Caco-2 (cell line): Measurements from ENCODE around the gene SNAPC4. TPM values are rescaled to one million over a fixed set of nuclear protein-coding genes. Genes with fewer than 3 reads are reported as not detected.

Source experiments
- BruUV-seq: library from RNA; stranded (reverse); fragments of 400-500 nt; replicated peaks from 2 replicates; lab custom pipeline; 2021; lab: Mats Ljungman, UMichigan
- CTCF ChIA-PET: fragments of 300-600 bp; sonication (Branson Sonifier 250); formaldehyde crosslinking; loops from one replicate; lab custom pipeline; 2022; ENCODE audit warnings: antibody characterized with exemption; lab: Charles Lee
- POLR2A ChIA-PET: fragments of 300-600 bp; sonication (Branson Sonifier 250); formaldehyde crosslinking; loops from one replicate; lab custom pipeline; 2022; ENCODE audit warnings: antibody characterized with exemption; lab: Charles Lee
- DNase-seq, 2 experiments: peaks; one replicate each; pipeline versions ENCODE4 v3.0.0 to v3.0.0-alpha.2; 2020 to 2022
- H3K27me3 ChIP-seq: replicated peaks from 2 replicates; pipeline ENCODE4 v1.6.0; 2011; ENCODE audit warnings: low read length; ENCODE audit not compliant: control insufficient read depth, insufficient read depth
- H3K36me3 ChIP-seq: 2 replicates; pipeline ENCODE4 v1.5.1; 2011; ENCODE audit warnings: low read length; ENCODE audit not compliant: control insufficient read depth, insufficient read depth
- H3K4me1 ChIP-seq: fragments of 250-450 bp; sonication (Bioruptor Pico); 2 replicates; pipeline ENCODE4 v1.5.1; 2020; ENCODE audit warnings: mild to moderate bottlenecking
- H3K4me3 ChIP-seq: 2 replicates; pipeline ENCODE4 v1.5.1; 2011; ENCODE audit warnings: low read depth, mild to moderate bottlenecking, control low read depth, low read length
- H3K9me3 ChIP-seq: fragments of 250-450 bp; sonication (Bioruptor Pico); 2 replicates; pipeline ENCODE4 v1.5.1; 2020; ENCODE audit warnings: mild to moderate bottlenecking, moderate library complexity
- H3K27ac Mint-ChIP-seq: one replicate; pipeline ENCODE4 v1.8.0; 2022; ENCODE audit warnings: mixed read lengths; ENCODE audit not compliant: unreplicated experiment
- H3K27me3 Mint-ChIP-seq: one replicate; pipeline ENCODE4 v1.8.0; 2022; ENCODE audit warnings: mixed read lengths; ENCODE audit not compliant: insufficient read depth, unreplicated experiment
- H3K36me3 Mint-ChIP-seq: one replicate; pipeline ENCODE4 v1.8.0; 2022; ENCODE audit warnings: mild to moderate bottlenecking, mixed read lengths; ENCODE audit not compliant: insufficient read depth, unreplicated experiment
- H3K4me1 Mint-ChIP-seq: one replicate; pipeline ENCODE4 v1.8.0; 2022; ENCODE audit warnings: low read depth, mixed read lengths; ENCODE audit not compliant: unreplicated experiment
- H3K4me3 Mint-ChIP-seq: one replicate; pipeline ENCODE4 v1.8.0; 2022; ENCODE audit warnings: mild to moderate bottlenecking, moderate library complexity, mixed read lengths; ENCODE audit not compliant: unreplicated experiment
- H3K9me3 Mint-ChIP-seq: one replicate; pipeline ENCODE4 v1.8.0; 2022; ENCODE audit warnings: mixed read lengths; ENCODE audit not compliant: unreplicated experiment
- intact Hi-C: fragments of 100-400 bp; cut with micrococcal nuclease; formaldehyde crosslinking; loops from one replicate; pipeline ENCODE4 v1.10.0; 2022; ENCODE audit not compliant: unreplicated experiment
- total RNA-seq: library from RNA; stranded (reverse); gene quantifications from 2 replicates; pipeline ENCODE4 v1.2.3, GENCODE V29; 2022
- TF ChIP-seq, protein P1 (sequence below), 2 experiments: fragments of 200-600 bp in 1 of 2; IDR thresholded peaks; 1 replicate in 1 of 2; 2 replicates in 1 of 2; pipeline versions ENCODE4 v1.5.1 to v1.8.0; 2011 to 2022; ENCODE audit warnings: antibody characterized with exemption in 1 of 2, control low read depth in 1 of 2, inconsistent platforms in 1 of 2, low read depth in 1 of 2, low read length in 1 of 2, mild to moderate bottlenecking in 1 of 2, moderate library complexity in 1 of 2; ENCODE audit not compliant: insufficient read depth in 1 of 2, severe bottlenecking in 1 of 2, unreplicated experiment in 1 of 2

SNAPC4 gene
- total RNA-seq, 1 experiment from 2014 or later = 15.3 TPM

GRCh38 chr9:136351252-136351800 is 48.6 kb downstream of the SNAPC4 start:
- TF ChIP-seq, protein P1, sequence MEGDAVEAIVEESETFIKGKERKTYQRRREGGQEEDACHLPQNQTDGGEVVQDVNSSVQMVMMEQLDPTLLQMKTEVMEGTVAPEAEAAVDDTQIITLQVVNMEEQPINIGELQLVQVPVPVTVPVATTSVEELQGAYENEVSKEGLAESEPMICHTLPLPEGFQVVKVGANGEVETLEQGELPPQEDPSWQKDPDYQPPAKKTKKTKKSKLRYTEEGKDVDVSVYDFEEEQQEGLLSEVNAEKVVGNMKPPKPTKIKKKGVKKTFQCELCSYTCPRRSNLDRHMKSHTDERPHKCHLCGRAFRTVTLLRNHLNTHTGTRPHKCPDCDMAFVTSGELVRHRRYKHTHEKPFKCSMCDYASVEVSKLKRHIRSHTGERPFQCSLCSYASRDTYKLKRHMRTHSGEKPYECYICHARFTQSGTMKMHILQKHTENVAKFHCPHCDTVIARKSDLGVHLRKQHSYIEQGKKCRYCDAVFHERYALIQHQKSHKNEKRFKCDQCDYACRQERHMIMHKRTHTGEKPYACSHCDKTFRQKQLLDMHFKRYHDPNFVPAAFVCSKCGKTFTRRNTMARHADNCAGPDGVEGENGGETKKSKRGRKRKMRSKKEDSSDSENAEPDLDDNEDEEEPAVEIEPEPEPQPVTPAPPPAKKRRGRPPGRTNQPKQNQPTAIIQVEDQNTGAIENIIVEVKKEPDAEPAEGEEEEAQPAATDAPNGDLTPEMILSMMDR (IDR thresholded peaks at IDR 0.05; ENCODE audit: insufficient read depth in 1 of 2, low read depth in 1 of 2, low read length in 1 of 2, severe bottlenecking in 1 of 2, unreplicated experiment in 1 of 2) = no peak
- Mint-ChIP-seq H3K4me1 (no peaks in the 10 kb centered on the region), H3K4me3 (no peak overlapping the region), H3K9me3 (no peaks in the 10 kb centered on the region), H3K27ac (no peak overlapping the region), H3K27me3 (no peaks in the 10 kb centered on the region), H3K36me3 (peaks cover 51% of the 10 kb centered on the region)
- ChIA-PET POLR2A (no interaction called here), CTCF (no interaction called here)
- DNase-seq = no peak
- intact Hi-C loops = no loop called here
- Histone ChIP-seq H3K36me3 (no peaks in the 10 kb centered on the region), H3K9me3 (no peaks in the 10 kb centered on the region), H3K27me3 (no peaks in the 10 kb centered on the region), H3K4me3 (no peak overlapping the region), H3K4me1 (peaks cover 18% of the 10 kb centered on the region)
- no TSS peak for BruUV-seq

Other genes with a start within 250 kb of the SNAPC4 start
- 1.1 and 1.2 TPM in 2 replicates for gene LHX3, start 195.0 kb downstream of the SNAPC4 start, total RNA-seq
- 26.9 and 29.6 TPM in 2 replicates for gene QSOX2, start 154.4 kb downstream of the SNAPC4 start, total RNA-seq
- 0.09 and 0.11 TPM in 2 replicates for gene CCDC187, start 96.1 kb downstream of the SNAPC4 start, total RNA-seq
- gene GPSM1, start 72.6 kb downstream of the SNAPC4 start, total RNA-seq = 25.7 and 26.5 TPM in 2 replicates
- gene DNLZ, start 36.4 kb downstream of the SNAPC4 start, total RNA-seq = 27.1 and 29.1 TPM in 2 replicates
- 1.7 and 2.6 TPM in 2 replicates for gene CARD9, start 26.5 kb downstream of the SNAPC4 start, total RNA-seq
- 85.2 and 92.6 TPM in 2 replicates for gene ENTR1, start 10.4 kb upstream of the SNAPC4 start, total RNA-seq
- gene PMPCA, start 10.5 kb upstream of the SNAPC4 start, total RNA-seq = 89.9 and 91.5 TPM in 2 replicates
- 18.6 and 20.0 TPM in 2 replicates for gene INPP5E, start 39.7 kb upstream of the SNAPC4 start, total RNA-seq
- gene SEC16A, start 82.9 kb upstream of the SNAPC4 start, total RNA-seq = 76.4 and 81.3 TPM in 2 replicates
- gene NOTCH1, start 145.9 kb upstream of the SNAPC4 start, total RNA-seq = 5.5 and 6.3 TPM in 2 replicates